CMK (cell line): Measurements from ENCODE around the gene CFAP100.

Source experiments
- DNase-seq: peaks from one replicate; pipeline ENCODE4 v3.0.0-alpha.2; 2010; ENCODE audit warnings: low read depth

The CFAP100 gene

GRCh38 chr3:126402178-126402577, 7.5 kb downstream of the CFAP100 start:
- DNase-seq, result no peak

GRCh38 chr3:126402666-126403302, 8.1 kb downstream of the CFAP100 start:
- no peak for DNase-seq

- DNase-seq, result no peak
Measured at GRCh38 chr3:126406389-126407296, 11.9 kb downstream of the CFAP100 start.

- no peak for DNase-seq
Measured at GRCh38 chr3:126407412-126408044, 12.8 kb downstream of the CFAP100 start.

- DNase-seq, result no peak
Measured at GRCh38 chr3:126408099-126408498, 13.4 kb downstream of the CFAP100 start.

GRCh38 chr3:126412841-126413692, 18.4 kb downstream of the CFAP100 start:
- DNase-seq, result no peak

GRCh38 chr3:126413693-126414080, 19.0 kb downstream of the CFAP100 start:
- DNase-seq, result no peak

- DNase-seq, result no peak
Measured at GRCh38 chr3:126414406-126414805, 19.7 kb downstream of the CFAP100 start.

GRCh38 chr3:126414961-126415660, 20.4 kb downstream of the CFAP100 start:
- DNase-seq, result no peak

- DNase-seq, result no peak
Measured at GRCh38 chr3:126415661-126416591, 21.2 kb downstream of the CFAP100 start.

- no peak for DNase-seq
Measured at GRCh38 chr3:126416943-126417342, 22.2 kb downstream of the CFAP100 start.

GRCh38 chr3:126417515-126417914, 22.8 kb downstream of the CFAP100 start:
- DNase-seq, result no peak

GRCh38 chr3:126417981-126418530, 23.3 kb downstream of the CFAP100 start:
- no peak for DNase-seq

GRCh38 chr3:126418661-126419131, 24.0 kb downstream of the CFAP100 start:
- no peak for DNase-seq

GRCh38 chr3:126419151-126419703, 24.5 kb downstream of the CFAP100 start:
- DNase-seq, result no peak

- no peak for DNase-seq
Measured at GRCh38 chr3:126419886-126420786, 25.4 kb downstream of the CFAP100 start.

GRCh38 chr3:126421573-126422119, 26.9 kb downstream of the CFAP100 start:
- DNase-seq, result no peak

- no peak for DNase-seq
Measured at GRCh38 chr3:126422121-126422520, 27.4 kb downstream of the CFAP100 start.
